ENCODE measurements around the gene GHRL. TPM values are rescaled to one million over a fixed set of nuclear protein-coding genes. Genes with fewer than 3 reads are reported as not detected.

The GHRL gene
- not detected in 5 replicates for total RNA-seq (2022; extraction: Qiagen RNA extraction; ENCODE audit: low read depth)

GRCh38 chr3:10292505-10293419 is at the start of gene GHRL:
TSS of gene GHRL (minus strand) at chr3:10292947. CDS start at chr3:10290180, 2,767 bp downstream.

GRCh38 chr3:10248184-10248983 is 44.4 kb downstream of the GHRL start, which contains the start of gene TATDN2:
TSS of gene TATDN2 (plus strand) at chr3:10248459. CDS start at chr3:10249201, 742 bp downstream.

Other genes starting within 250 kb of the GHRL start
- not detected in 5 replicates for gene FANCD2OS, start 184.7 kb downstream of the GHRL start, total RNA-seq (2022; extraction: Qiagen RNA extraction; ENCODE audit: low read depth)
- 168 to 188 TPM (median 174 TPM) in 5 replicates for gene BRK1, start 177.3 kb downstream of the GHRL start, total RNA-seq (2022; extraction: Qiagen RNA extraction; ENCODE audit: low read depth)
- gene VHL, start 151.2 kb downstream of the GHRL start, total RNA-seq (2022; extraction: Qiagen RNA extraction; ENCODE audit: low read depth), result 26.4 to 35.6 TPM (median 31.2 TPM) in 5 replicates
- 17.2 to 22.0 TPM (median 20.3 TPM) in 5 replicates for gene IRAK2, start 128.0 kb downstream of the GHRL start, total RNA-seq (2022; extraction: Qiagen RNA extraction; ENCODE audit: low read depth)
- 30.1 to 40.3 TPM (median 34.6 TPM) in 5 replicates for gene TATDN2, start 44.5 kb downstream of the GHRL start, total RNA-seq (2022; extraction: Qiagen RNA extraction; ENCODE audit: low read depth)
- gene SEC13, start 28.2 kb upstream of the GHRL start, total RNA-seq (2022; extraction: Qiagen RNA extraction; ENCODE audit: low read depth), result 173 to 218 TPM (median 203 TPM) in 5 replicates
- 0.12 to 0.21 TPM (median 0.14 TPM) in 4 of 5 replicates, not detected in the other for gene ATP2B2, start 212.6 kb upstream of the GHRL start, total RNA-seq (2022; extraction: Qiagen RNA extraction; ENCODE audit: low read depth)

Measured in A549 treated with ZK216348 at 1 μM for 4 hours (cell line).